Nephron progenitor cell (in vitro differentiated cells): ENCODE results near the gene ARPC5L.

ENCODE experiments used
- DNase-seq: peaks from one replicate; pipeline ENCODE4 v3.0.0; 2021
- H3K27ac Mint-ChIP-seq: 2 replicates; pipeline ENCODE4 v1.8.0; 2021; ENCODE audit warnings: mild to moderate bottlenecking, moderate library complexity, mixed read lengths
- H3K27me3 Mint-ChIP-seq: 2 replicates; pipeline ENCODE4 v1.8.0; 2021; ENCODE audit warnings: mild to moderate bottlenecking, low read depth, mixed read lengths; ENCODE audit not compliant: poor library complexity
- H3K36me3 Mint-ChIP-seq: 2 replicates; pipeline ENCODE4 v1.8.0; 2021; ENCODE audit warnings: low read depth, mixed read lengths
- H3K4me1 Mint-ChIP-seq: 2 replicates; pipeline ENCODE4 v1.8.0; 2021; ENCODE audit warnings: mixed read lengths
- H3K4me3 Mint-ChIP-seq: 2 replicates; pipeline ENCODE4 v1.8.0; 2021; ENCODE audit warnings: mild to moderate bottlenecking, moderate library complexity, mixed read lengths
- H3K9me3 Mint-ChIP-seq: 2 replicates; pipeline ENCODE4 v1.8.0; 2021; ENCODE audit warnings: mild to moderate bottlenecking, moderate library complexity, mixed read lengths
- CTCF ChIP-seq: fragments of 200-600 bp; sonication (generic); IDR thresholded peaks from 2 replicates; pipeline ENCODE4 v1.5.0; 2021; ENCODE audit warnings: antibody characterized with exemption

The ARPC5L gene

GRCh38 chr9:124882231-124882630 is 20.3 kb downstream of the ARPC5L start:
- no peaks in the 10 kb centered on the region for H3K9me3 Mint-ChIP-seq
- H3K36me3 Mint-ChIP-seq, result peaks cover 24% of the 10 kb centered on the region
- H3K27me3 Mint-ChIP-seq, result no peaks in the 10 kb centered on the region
- DNase-seq, result peak; percentile 13
- no peak overlapping the region for H3K4me3 Mint-ChIP-seq
- H3K4me1 Mint-ChIP-seq, result peaks cover 6% of the 10 kb centered on the region
- no peak overlapping the region for H3K27ac Mint-ChIP-seq
- no peak for TF ChIP-seq CTCF

GRCh38 chr9:124884376-124884775 is 22.4 kb downstream of the ARPC5L start:
- TF ChIP-seq CTCF, result no peak
- peaks cover 6% of the 10 kb centered on the region for H3K4me1 Mint-ChIP-seq
- H3K4me3 Mint-ChIP-seq, result no peak overlapping the region
- H3K27ac Mint-ChIP-seq, result peak overlapping the region; percentile 61
- DNase-seq, result no peak
- peaks cover 16% of the 10 kb centered on the region for H3K36me3 Mint-ChIP-seq
- H3K27me3 Mint-ChIP-seq, result no peaks in the 10 kb centered on the region
- no peaks in the 10 kb centered on the region for H3K9me3 Mint-ChIP-seq

GRCh38 chr9:124885551-124885950 is 23.6 kb downstream of the ARPC5L start:
- no peaks in the 10 kb centered on the region for H3K27me3 Mint-ChIP-seq
- TF ChIP-seq CTCF, result no peak
- no peak for DNase-seq
- H3K27ac Mint-ChIP-seq, result peak overlapping the region; percentile 85
- H3K4me1 Mint-ChIP-seq, result peaks cover 9% of the 10 kb centered on the region
- no peaks in the 10 kb centered on the region for H3K9me3 Mint-ChIP-seq
- H3K4me3 Mint-ChIP-seq, result no peak overlapping the region
- peaks cover 22% of the 10 kb centered on the region for H3K36me3 Mint-ChIP-seq

- no peak overlapping the region for H3K27ac Mint-ChIP-seq
- no peak overlapping the region for H3K4me3 Mint-ChIP-seq
- H3K9me3 Mint-ChIP-seq, result no peaks in the 10 kb centered on the region
- peaks cover 28% of the 10 kb centered on the region for H3K36me3 Mint-ChIP-seq
- no peak for TF ChIP-seq CTCF
- peaks cover 9% of the 10 kb centered on the region for H3K4me1 Mint-ChIP-seq
- DNase-seq, result no peak
- no peaks in the 10 kb centered on the region for H3K27me3 Mint-ChIP-seq
Measured at GRCh38 chr9:124886461-124886860, 24.5 kb downstream of the ARPC5L start.

GRCh38 chr9:124886866-124887492 is 25.0 kb downstream of the ARPC5L start:
- Mint-ChIP-seq H3K9me3 (no peaks in the 10 kb centered on the region), H3K4me3 (no peak overlapping the region), H3K27ac (peak overlapping the region; percentile 77), H3K4me1 (peaks cover 9% of the 10 kb centered on the region), H3K27me3 (no peaks in the 10 kb centered on the region), H3K36me3 (peaks cover 24% of the 10 kb centered on the region)
- no peak for DNase-seq
- no peak for TF ChIP-seq CTCF

GRCh38 chr9:124887832-124888231 is 25.9 kb downstream of the ARPC5L start:
- peaks cover 7% of the 10 kb centered on the region for H3K4me1 Mint-ChIP-seq
- TF ChIP-seq CTCF, result no peak
- H3K4me3 Mint-ChIP-seq, result no peak overlapping the region
- no peak overlapping the region for H3K27ac Mint-ChIP-seq
- no peak for DNase-seq
- peaks cover 24% of the 10 kb centered on the region for H3K36me3 Mint-ChIP-seq
- no peaks in the 10 kb centered on the region for H3K27me3 Mint-ChIP-seq
- no peaks in the 10 kb centered on the region for H3K9me3 Mint-ChIP-seq
